ENCODE measurements around the gene NUPR2.
"Not testable (repeated sequence)": the region's sequence is repeated elsewhere in the genome, so short reads cannot be mapped to it uniquely, and the experiment has no call there.

The NUPR2 gene

DNA sequence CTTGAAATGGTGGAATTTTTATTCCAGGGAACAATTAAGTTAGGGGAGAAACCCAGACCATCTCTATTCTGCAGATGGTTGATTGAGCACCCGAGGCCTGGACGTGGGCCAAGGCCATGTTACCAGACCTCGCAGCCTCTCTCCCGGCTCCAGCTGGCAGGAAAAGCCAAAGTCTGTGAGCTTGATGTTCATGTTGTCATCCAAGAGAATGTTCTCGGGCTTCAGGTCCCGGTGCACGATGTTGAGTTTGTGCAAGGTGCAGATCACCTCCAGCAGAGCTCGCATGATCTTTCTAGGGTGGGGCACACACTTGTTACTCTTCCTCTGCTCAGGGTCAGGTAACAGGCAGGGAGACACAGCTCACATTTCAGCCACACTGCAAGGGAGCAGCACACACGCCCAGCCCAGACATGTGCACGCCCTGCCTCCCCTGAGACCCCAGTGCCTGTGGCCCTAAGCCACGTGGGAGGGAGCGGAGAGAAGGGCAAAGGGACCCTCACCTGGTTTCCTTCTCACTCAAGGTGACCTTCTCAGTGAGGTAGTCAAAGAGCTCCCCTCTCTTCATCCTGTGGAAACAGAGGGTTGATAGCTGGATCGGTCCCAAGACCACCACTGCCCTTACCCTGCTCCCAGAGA, 32.9 kb downstream of the NUPR2 start:
- no peak for DNase-seq

DNA sequence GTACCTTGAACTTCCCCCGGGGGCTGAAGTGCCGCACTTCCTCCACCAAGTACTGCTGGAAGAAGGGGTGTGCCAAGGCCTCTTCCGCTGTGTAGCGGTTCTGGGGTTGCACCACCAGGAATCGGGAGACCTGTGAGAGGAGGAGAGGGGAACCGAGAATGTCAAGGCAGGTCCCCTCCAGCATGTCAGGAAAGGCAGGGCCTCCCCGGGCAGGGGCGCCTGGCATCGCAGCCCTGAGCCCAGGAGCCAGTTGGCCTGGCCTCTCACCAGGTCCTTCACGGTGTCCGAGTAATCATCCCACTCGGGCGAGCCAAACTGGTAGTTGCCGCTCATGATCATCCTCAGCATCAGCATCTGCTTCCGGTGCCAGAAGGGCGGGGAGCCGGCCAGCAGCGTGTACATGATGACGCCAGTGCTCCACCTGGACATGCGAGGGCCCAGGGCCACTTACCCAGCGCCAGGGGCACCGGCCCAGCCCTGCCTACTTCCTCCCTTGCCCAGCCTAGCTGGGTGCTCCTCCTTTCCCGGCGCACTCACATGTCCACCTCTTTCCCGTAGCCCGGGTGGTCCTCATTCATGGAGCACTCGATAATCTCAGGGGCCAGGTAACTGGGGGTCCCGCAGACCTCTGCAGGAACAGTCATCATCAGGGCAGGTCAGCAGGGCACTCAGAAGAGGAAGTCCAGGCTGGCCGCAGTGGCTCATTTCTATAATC, 34.4 kb downstream of the NUPR2 start:
- DNase-seq, result no peak

DNA sequence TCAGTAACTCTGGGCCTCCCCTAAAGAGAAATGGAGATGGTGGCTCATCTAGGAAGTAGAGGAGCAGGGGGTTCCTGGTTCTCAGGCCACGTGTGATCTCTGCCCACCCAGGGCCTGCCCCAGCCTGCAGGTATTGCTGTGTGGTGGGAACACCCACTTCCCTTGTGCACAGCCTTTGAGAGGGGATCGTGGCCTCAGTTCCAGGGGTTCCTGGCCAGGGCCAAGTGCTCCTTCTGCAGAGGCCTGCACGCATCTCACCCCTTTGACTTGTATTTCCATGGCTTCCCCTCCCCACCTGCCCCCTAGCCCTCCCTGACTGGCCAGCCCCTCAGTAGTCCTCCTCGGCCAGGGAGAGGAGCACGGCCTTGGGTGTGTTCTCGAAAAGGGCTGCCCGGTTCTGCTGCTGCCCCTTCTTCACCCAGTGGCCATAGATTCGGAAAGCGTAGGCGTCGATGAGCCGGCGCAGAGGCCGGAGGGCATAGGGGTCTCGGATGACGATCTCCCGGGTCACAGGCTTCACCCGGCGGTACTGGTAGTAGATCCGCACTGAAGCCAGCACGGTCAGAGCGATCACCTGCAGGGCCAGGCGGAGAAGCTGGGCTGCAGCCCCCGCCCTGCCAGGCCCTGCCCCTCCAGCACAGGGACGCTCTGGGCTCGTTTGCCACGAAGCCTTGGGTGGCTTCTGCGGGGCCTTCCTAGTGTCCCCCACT, 35.3 kb downstream of the NUPR2 start:
- DNase-seq, result not testable (repeated sequence)

DNA sequence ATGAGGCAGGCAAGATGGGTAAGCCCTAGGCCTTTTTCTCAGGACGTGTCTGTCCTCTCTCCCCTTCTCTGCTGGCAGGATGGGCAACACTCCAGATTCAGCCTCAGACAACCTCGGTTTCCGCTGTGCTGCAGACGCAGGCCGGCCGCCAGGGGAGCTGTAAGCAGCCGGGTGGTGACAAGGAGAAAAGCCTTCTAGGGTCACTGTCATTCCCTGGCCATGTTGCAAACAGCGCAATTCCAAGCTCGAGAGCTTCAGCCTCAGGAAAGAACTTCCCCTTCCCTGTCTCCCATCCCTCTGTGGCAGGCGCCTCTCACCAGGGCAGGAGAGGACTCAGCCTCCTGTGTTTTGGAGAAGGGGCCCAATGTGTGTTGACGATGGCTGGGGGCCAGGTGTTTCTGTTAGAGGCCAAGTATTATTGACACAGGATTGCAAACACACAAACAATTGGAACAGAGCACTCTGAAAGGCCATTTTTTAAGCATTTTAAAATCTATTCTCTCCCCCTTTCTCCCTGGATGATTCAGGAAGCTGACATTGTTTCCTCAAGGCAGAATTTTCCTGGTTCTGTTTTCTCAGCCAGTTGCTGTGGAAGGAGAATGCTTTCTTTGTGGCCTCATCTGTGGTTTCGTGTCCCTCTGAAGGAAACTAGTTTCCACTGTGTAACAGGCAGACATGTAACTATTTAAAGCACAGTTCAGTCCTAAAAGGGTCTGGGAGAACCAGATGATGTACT, 36.6 kb downstream of the NUPR2 start:
- no peak for DNase-seq

DNA sequence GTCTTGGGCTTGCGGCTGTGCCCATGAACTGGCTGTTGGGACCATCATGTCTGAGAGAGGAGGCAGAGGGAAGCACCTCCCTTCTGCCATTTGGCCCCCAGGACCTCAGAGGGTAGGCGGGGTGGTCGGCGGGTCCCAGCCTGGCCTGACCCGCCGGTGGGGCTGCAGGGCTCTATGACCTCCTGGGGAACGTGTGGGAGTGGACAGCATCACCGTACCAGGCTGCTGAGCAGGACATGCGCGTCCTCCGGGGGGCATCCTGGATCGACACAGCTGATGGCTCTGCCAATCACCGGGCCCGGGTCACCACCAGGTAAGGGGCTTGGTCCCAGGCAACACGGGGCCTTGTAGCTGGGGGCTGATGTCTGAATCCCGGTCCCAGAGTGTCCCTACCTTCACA, 38.0 kb downstream of the NUPR2 start:
- DNase-seq, result no peak

DNA sequence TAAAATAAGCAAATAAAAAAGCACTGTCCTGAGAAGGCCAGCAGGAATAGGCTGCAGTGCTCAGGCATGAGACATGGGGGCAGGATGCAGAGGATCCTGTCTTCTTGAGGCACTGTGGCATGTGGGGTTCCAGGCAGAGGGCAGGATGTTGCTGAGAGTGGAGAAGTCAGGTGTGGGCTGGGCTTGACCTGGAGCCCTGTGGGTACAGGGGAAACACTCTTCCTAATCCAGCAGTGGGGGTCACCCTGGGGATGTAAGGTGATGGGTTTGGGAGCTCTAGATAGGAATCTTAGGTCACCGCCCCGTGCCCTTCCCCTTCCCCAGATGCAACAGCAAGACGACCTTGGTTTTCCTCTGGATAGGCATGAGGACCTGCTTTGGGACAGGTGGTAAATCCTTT, 38.5 kb downstream of the NUPR2 start:
- no peak for DNase-seq

DNA sequence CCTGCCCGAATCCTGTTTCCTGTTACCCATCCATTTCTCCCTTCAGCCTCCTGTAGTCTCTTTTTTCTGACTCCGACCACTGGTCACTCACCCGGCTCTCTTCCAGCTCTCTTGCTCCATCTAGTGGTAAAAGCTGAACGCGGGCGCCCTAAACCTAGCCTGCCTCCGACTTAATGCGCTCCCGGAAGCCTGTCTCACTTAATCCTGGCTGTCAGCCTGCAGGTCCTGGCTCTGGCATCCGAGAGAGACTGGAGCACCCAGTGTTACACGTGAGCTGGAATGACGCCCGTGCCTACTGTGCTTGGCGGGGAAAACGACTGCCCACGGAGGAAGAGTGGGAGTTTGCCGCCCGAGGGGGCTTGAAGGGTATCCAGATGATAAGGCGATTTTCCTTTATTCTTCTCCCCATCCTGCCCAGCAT, 41.8 kb downstream of the NUPR2 start:
- no peak for DNase-seq

DNA sequence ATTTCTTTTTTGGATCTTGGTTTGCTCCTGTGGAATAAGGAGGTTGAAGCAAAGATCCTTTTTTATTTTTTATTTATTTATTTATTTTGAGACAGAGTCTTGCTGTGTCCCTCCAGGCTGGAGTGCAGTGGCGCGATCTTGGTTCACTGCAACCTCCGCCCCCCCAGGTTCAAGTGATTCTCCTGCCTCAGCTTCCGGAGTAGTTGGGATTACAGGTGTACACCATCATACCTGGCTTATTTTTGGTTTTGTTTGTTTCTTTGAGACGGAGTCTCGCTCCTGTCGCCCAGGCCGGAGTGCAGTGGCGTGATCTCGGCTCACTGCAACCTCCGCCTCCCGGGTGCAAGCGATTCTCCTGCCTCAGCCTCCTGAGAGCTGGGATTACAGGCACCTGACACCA, 49.8 kb downstream of the NUPR2 start:
- not testable (repeated sequence) for DNase-seq
